Right cardiac atrium (tissue), 5 donors: ENCODE results near the gene CACNA1E. TPM values are rescaled to one million over a fixed set of nuclear protein-coding genes. Genes with fewer than 3 reads are reported as not detected.
A peak's percentile ranks its signal among the peaks of the same experiment; 100 is the strongest.

Source experiments
- ATAC-seq, 2 donors: fragments of 200-7000 bp; cut with Tn5 transposase; one replicate each; pipeline versions ENCODE4 v1.8.0 to v1.9.1; 2020; ENCODE audit warnings: moderate library complexity in 2 of 2, mild to moderate bottlenecking in 1 of 2
- DNase-seq, 3 donors: peaks; one replicate each; pipeline ENCODE4 v3.0.0-alpha.2; 2020
- H3K27ac ChIP-seq: one replicate; pipeline ENCODE4 v1.5.1; 2013; ENCODE audit warnings: mild to moderate bottlenecking, low read length, control low read depth, moderate library complexity
- H3K27me3 ChIP-seq: one replicate; pipeline ENCODE4 v1.6.1; 2013; ENCODE audit not compliant: control insufficient read depth, insufficient read depth
- H3K4me1 ChIP-seq: one replicate; pipeline ENCODE4 v1.6.1; 2013; ENCODE audit warnings: low read length; ENCODE audit not compliant: control insufficient read depth, insufficient read depth
- H3K4me3 ChIP-seq: one replicate; pipeline ENCODE4 v1.5.1; 2013; ENCODE audit warnings: low read length, control low read depth
- H3K9me3 ChIP-seq: one replicate; pipeline ENCODE4 v1.6.1; 2013; ENCODE audit warnings: low read length; ENCODE audit not compliant: control insufficient read depth
- WGBS: extraction: QIAGEN DNeasy Blood & Tissue Kit; methylation state at CpG from one replicate; pipeline ENCODE4 v1.1.7; 2013; 5-methylcytosine and 5-hydroxymethylcytosine counted together
- intact Hi-C, 4 donors: fragments of 100-400 bp; cut with DNase I; formaldehyde crosslinking; loops; one replicate each; pipeline versions ENCODE4 v1.11.0 to v1.14.0; 2022 to 2023
- polyA plus RNA-seq: library from polyadenylated mRNA; stranded (reverse); fragments of 200-250 nt; gene quantifications from one replicate; pipeline ENCODE4 v1.2.3, GENCODE V29; 2013
- total RNA-seq, 4 donors: library from RNA; stranded (reverse); fragmentation: NEBNext Ultra II Directional; extraction: Animal tissue kit (Norgen Biotek cat#: 25700); gene quantifications; one replicate each; pipeline ENCODE4 v1.2.1, GENCODE V29; 2021
- donor health status: healthy with polysubstance abuse.
- donor health status: DM: no; HTN: yes; CAD: no.
- donor health status: DM: no; HTN: no; CAD: no.
- donor health status: DM: no; HTN: yes; CAD: no; lungs with severe emphysema.
- donor health status: DM: yes; HTN: yes; CAD: no.

Gene CACNA1E
- total and polyA plus RNA-seq, 5 donors: 0.45 to 3.2 (median 1.8) TPM

GRCh38 chr1:181497870-181498269 is 14.6 kb downstream of the CACNA1E start:
- ATAC-seq (no peak), DNase-seq (no peak)
- H3K4me3 ChIP-seq: no peak overlapping the region
- intact Hi-C loops: no loop called here
- no peak overlapping the region for H3K27ac ChIP-seq
- H3K27me3 ChIP-seq: no peaks in the 10 kb centered on the region
- 68% methylated on average over 6 of the region's 6 CpGs for WGBS
- no peaks in the 10 kb centered on the region for H3K4me1 ChIP-seq
- no peaks in the 10 kb centered on the region for H3K9me3 ChIP-seq

- H3K27ac ChIP-seq: no peak overlapping the region
- ATAC-seq: no peak
- intact Hi-C loops: no loop called here
- H3K27me3 ChIP-seq: no peaks in the 10 kb centered on the region
- 84% methylated on average over 4 of the region's 4 CpGs for WGBS
- no peaks in the 10 kb centered on the region for H3K4me1 ChIP-seq
- no peak overlapping the region for H3K4me3 ChIP-seq
- no peak for DNase-seq
- no peaks in the 10 kb centered on the region for H3K9me3 ChIP-seq
These were observed 16.5 kb downstream of the CACNA1E start for GRCh38 chr1:181499825-181500224.

GRCh38 chr1:181500636-181501035 is 17.3 kb downstream of the CACNA1E start:
- WGBS: 52% methylated on average over 2 of the region's 2 CpGs

GRCh38 chr1:181501612-181502011 is 18.3 kb downstream of the CACNA1E start:
- 81% methylated on average over 1 of the region's 1 CpG for WGBS
- no peak overlapping the region for H3K27ac ChIP-seq
- intact Hi-C loops: no loop called here
- ATAC-seq: no peak
- H3K27me3 ChIP-seq: no peaks in the 10 kb centered on the region
- no peaks in the 10 kb centered on the region for H3K4me1 ChIP-seq
- no peak for DNase-seq
- H3K9me3 ChIP-seq: no peaks in the 10 kb centered on the region
- H3K4me3 ChIP-seq: no peak overlapping the region

More at GRCh38 chr1:181500636-181501035, 17.3 kb downstream of the CACNA1E start:
- Histone ChIP-seq H3K4me1 (no peaks in the 10 kb centered on the region), H3K27ac (no peak overlapping the region), H3K4me3 (no peak overlapping the region), H3K27me3 (no peaks in the 10 kb centered on the region), H3K9me3 (no peaks in the 10 kb centered on the region)
- no peak for DNase-seq
- intact Hi-C loops: no loop called here
- no peak for ATAC-seq

GRCh38 chr1:181503171-181503810 is 20.0 kb downstream of the CACNA1E start:
- H3K4me1 ChIP-seq: no peaks in the 10 kb centered on the region
- no peak overlapping the region for H3K27ac ChIP-seq
- no peaks in the 10 kb centered on the region for H3K9me3 ChIP-seq
- intact Hi-C loops: no loop called here
- ATAC-seq (peak in 1 of 2 donors; percentile 52), DNase-seq (no peak)
- no peak overlapping the region for H3K4me3 ChIP-seq
- no peaks in the 10 kb centered on the region for H3K27me3 ChIP-seq
- WGBS: 55% methylated on average over 6 of the region's 6 CpGs

GRCh38 chr1:181504399-181504842 is 21.1 kb downstream of the CACNA1E start:
- no peak for ATAC-seq
- no peaks in the 10 kb centered on the region for H3K27me3 ChIP-seq
- DNase-seq: peak in 1 of 3 donors; percentile 43
- 67% methylated on average over 4 of the region's 4 CpGs for WGBS
- no peak overlapping the region for H3K4me3 ChIP-seq
- no peaks in the 10 kb centered on the region for H3K9me3 ChIP-seq
- H3K4me1 ChIP-seq: no peaks in the 10 kb centered on the region
- no peak overlapping the region for H3K27ac ChIP-seq
- intact Hi-C loops: no loop called here

- intact Hi-C loops: no loop called here
- Histone ChIP-seq H3K9me3 (no peaks in the 10 kb centered on the region), H3K27ac (no peak overlapping the region), H3K27me3 (peaks cover 2% of the 10 kb centered on the region), H3K4me1 (no peaks in the 10 kb centered on the region), H3K4me3 (no peak overlapping the region)
- 84% methylated on average over 5 of the region's 5 CpGs for WGBS
- ATAC-seq: no peak
- no peak for DNase-seq
These were observed 23.4 kb downstream of the CACNA1E start for GRCh38 chr1:181506563-181507353.

- Histone ChIP-seq H3K27ac (no peak overlapping the region), H3K4me1 (no peaks in the 10 kb centered on the region), H3K9me3 (no peaks in the 10 kb centered on the region), H3K27me3 (peaks cover 2% of the 10 kb centered on the region), H3K4me3 (no peak overlapping the region)
- DNase-seq (no peak), ATAC-seq (no peak)
- WGBS: 72% methylated on average over 9 of the region's 9 CpGs
- intact Hi-C loops: no loop called here
These were observed 25.3 kb downstream of the CACNA1E start for GRCh38 chr1:181508486-181509165.

GRCh38 chr1:181513786-181514297 is 30.5 kb downstream of the CACNA1E start:
- intact Hi-C loops: no loop called here
- H3K9me3 ChIP-seq: no peaks in the 10 kb centered on the region
- no peak overlapping the region for H3K4me3 ChIP-seq
- no peak for ATAC-seq
- WGBS: 52% methylated on average over 4 of the region's 4 CpGs
- no peaks in the 10 kb centered on the region for H3K4me1 ChIP-seq
- H3K27ac ChIP-seq: no peak overlapping the region
- no peak for DNase-seq
- H3K27me3 ChIP-seq: peaks cover 2% of the 10 kb centered on the region

GRCh38 chr1:181514298-181515290 is 31.3 kb downstream of the CACNA1E start:
- DNase-seq (peak in 1 of 3 donors; percentile 52), ATAC-seq (peak; percentile 55 to 62)
- intact Hi-C loops: no loop called here
- Histone ChIP-seq H3K4me3 (no peak overlapping the region), H3K9me3 (no peaks in the 10 kb centered on the region), H3K27ac (no peak overlapping the region), H3K4me1 (no peaks in the 10 kb centered on the region), H3K27me3 (peaks cover 2% of the 10 kb centered on the region)
- 66% methylated on average over 4 of the region's 4 CpGs for WGBS
